GM21367 (cell line): ENCODE results near the gene ST3GAL3.

ENCODE experiments used
- ATAC-seq: cut with Tn5 transposase; IDR thresholded peaks from one replicate; pipeline ENCODE4 v1.9.1; 2021; ENCODE audit not compliant: unreplicated experiment

Gene ST3GAL3

GRCh38 chr1:43875331-43875730 lies 168.0 kb downstream of the ST3GAL3 start:
- ATAC-seq: no peak

- ATAC-seq: no peak
These were observed 169.8 kb downstream of the ST3GAL3 start for GRCh38 chr1:43877101-43877500.

- ATAC-seq: no peak
These were observed 171.1 kb downstream of the ST3GAL3 start for GRCh38 chr1:43878440-43878839.

GRCh38 chr1:43878854-43879253 lies 171.5 kb downstream of the ST3GAL3 start:
- no peak for ATAC-seq

GRCh38 chr1:43879414-43879813 lies 172.1 kb downstream of the ST3GAL3 start:
- ATAC-seq: no peak

- no peak for ATAC-seq
These were observed 172.7 kb downstream of the ST3GAL3 start for GRCh38 chr1:43879996-43880395.

GRCh38 chr1:43880604-43881003 lies 173.3 kb downstream of the ST3GAL3 start:
- ATAC-seq: no peak

GRCh38 chr1:43881415-43881814 lies 174.1 kb downstream of the ST3GAL3 start:
- no peak for ATAC-seq

GRCh38 chr1:43882763-43883162 lies 175.4 kb downstream of the ST3GAL3 start:
- no peak for ATAC-seq

- ATAC-seq: no peak
These were observed 176.0 kb downstream of the ST3GAL3 start for GRCh38 chr1:43883321-43883720.

GRCh38 chr1:43885279-43885801 lies 178.0 kb downstream of the ST3GAL3 start:
- ATAC-seq: no peak

- ATAC-seq: no peak
These were observed 180.4 kb downstream of the ST3GAL3 start for GRCh38 chr1:43887748-43888147.

GRCh38 chr1:43890815-43891214 lies 183.5 kb downstream of the ST3GAL3 start:
- ATAC-seq: no peak

GRCh38 chr1:43893006-43893405 lies 185.7 kb downstream of the ST3GAL3 start:
- ATAC-seq: no peak

- no peak for ATAC-seq
These were observed 191.6 kb downstream of the ST3GAL3 start for GRCh38 chr1:43898981-43899380.

GRCh38 chr1:43900386-43900785 lies 193.1 kb downstream of the ST3GAL3 start:
- ATAC-seq: no peak

- no peak for ATAC-seq
These were observed 194.0 kb downstream of the ST3GAL3 start for GRCh38 chr1:43901196-43901961.

- no peak for ATAC-seq
These were observed 194.9 kb downstream of the ST3GAL3 start for GRCh38 chr1:43902058-43902831.

- no peak for ATAC-seq
These were observed 197.6 kb downstream of the ST3GAL3 start for GRCh38 chr1:43904660-43905551.

- ATAC-seq: no peak
These were observed 200.9 kb downstream of the ST3GAL3 start for GRCh38 chr1:43908226-43908625.

GRCh38 chr1:43908858-43909257 lies 201.5 kb downstream of the ST3GAL3 start:
- no peak for ATAC-seq
